DND-41 (cell line): ENCODE data around the gene AGA.

ENCODE experiments used
- ATAC-seq: fragments of 200-7000 bp; cut with Tn5 transposase; 3 replicates; pipeline ENCODE4 v1.9.1; 2021; ENCODE audit warnings: low read depth; ENCODE audit not compliant: insufficient read depth
- DNase-seq: peaks from one replicate; pipeline ENCODE4 v3.0.0-alpha.2; 2020
- H2AFZ ChIP-seq: 2 replicates; pipeline ENCODE4 v1.6.0; 2012; ENCODE audit warnings: low read depth, low read length
- H3K27ac ChIP-seq: 2 replicates; pipeline ENCODE4 v1.5.1; 2012; ENCODE audit warnings: low read length, inconsistent platforms
- H3K27me3 ChIP-seq: fragments of 200-600 bp; sonication (generic); 2 replicates; pipeline ENCODE4 v1.6.0; 2012; ENCODE audit warnings: low read length, mild to moderate bottlenecking, inconsistent platforms; ENCODE audit not compliant: insufficient read depth, poor library complexity
- H3K36me3 ChIP-seq: 2 replicates; pipeline ENCODE4 v1.5.1; 2012; ENCODE audit warnings: low read length, inconsistent platforms; ENCODE audit not compliant: insufficient read depth
- H3K4me1 ChIP-seq: 2 replicates; pipeline ENCODE4 v1.5.1; 2012; ENCODE audit warnings: mild to moderate bottlenecking, low read length; ENCODE audit not compliant: insufficient read depth
- H3K4me2 ChIP-seq: 2 replicates; pipeline ENCODE4 v1.6.0; 2012; ENCODE audit warnings: mild to moderate bottlenecking, moderate library complexity, low read length, inconsistent platforms; ENCODE audit not compliant: insufficient read depth
- H3K4me3 ChIP-seq, 2 experiments: fragments of 200-600 bp in 1 of 2; shearing (Covaris generic) in 1 of 2; 2 replicates each; pipeline ENCODE4 v1.5.1; 2012 to 2016; ENCODE audit warnings: inconsistent platforms in 2 of 2, low read length in 2 of 2, mild to moderate bottlenecking in 2 of 2, low read depth in 1 of 2, moderate library complexity in 1 of 2
- H3K79me2 ChIP-seq: 2 replicates; pipeline ENCODE4 v1.6.0; 2012; ENCODE audit warnings: low read length, inconsistent platforms; ENCODE audit not compliant: insufficient read depth
- H3K9ac ChIP-seq: 2 replicates; pipeline ENCODE4 v1.6.0; 2012; ENCODE audit warnings: low read depth, mild to moderate bottlenecking, inconsistent platforms, low read length, moderate library complexity
- H3K9me3 ChIP-seq: 2 replicates; pipeline ENCODE4 v1.5.1; 2012; ENCODE audit warnings: low read length, moderate library complexity, mild to moderate bottlenecking, inconsistent platforms; ENCODE audit not compliant: insufficient read depth, severe bottlenecking
- H4K20me1 ChIP-seq: 2 replicates; pipeline ENCODE4 v1.6.0; 2012; ENCODE audit warnings: low read length; ENCODE audit not compliant: insufficient read depth
- EZH2 ChIP-seq: IDR thresholded peaks from 3 replicates; pipeline ENCODE4 v1.6.1; 2012; ENCODE audit warnings: borderline replicate concordance, low read depth, mild to moderate bottlenecking, moderate library complexity, low read length, inconsistent platforms; ENCODE audit not compliant: severe bottlenecking
- TF ChIP-seq, protein P1 (sequence below): IDR thresholded peaks from 2 replicates; pipeline ENCODE4 v1.5.1; 2012; ENCODE audit warnings: borderline replicate concordance, low read length, moderate library complexity, mild to moderate bottlenecking; ENCODE audit not compliant: poor library complexity, severe bottlenecking; ENCODE audit errors: extremely low read depth

The AGA gene

DNA sequence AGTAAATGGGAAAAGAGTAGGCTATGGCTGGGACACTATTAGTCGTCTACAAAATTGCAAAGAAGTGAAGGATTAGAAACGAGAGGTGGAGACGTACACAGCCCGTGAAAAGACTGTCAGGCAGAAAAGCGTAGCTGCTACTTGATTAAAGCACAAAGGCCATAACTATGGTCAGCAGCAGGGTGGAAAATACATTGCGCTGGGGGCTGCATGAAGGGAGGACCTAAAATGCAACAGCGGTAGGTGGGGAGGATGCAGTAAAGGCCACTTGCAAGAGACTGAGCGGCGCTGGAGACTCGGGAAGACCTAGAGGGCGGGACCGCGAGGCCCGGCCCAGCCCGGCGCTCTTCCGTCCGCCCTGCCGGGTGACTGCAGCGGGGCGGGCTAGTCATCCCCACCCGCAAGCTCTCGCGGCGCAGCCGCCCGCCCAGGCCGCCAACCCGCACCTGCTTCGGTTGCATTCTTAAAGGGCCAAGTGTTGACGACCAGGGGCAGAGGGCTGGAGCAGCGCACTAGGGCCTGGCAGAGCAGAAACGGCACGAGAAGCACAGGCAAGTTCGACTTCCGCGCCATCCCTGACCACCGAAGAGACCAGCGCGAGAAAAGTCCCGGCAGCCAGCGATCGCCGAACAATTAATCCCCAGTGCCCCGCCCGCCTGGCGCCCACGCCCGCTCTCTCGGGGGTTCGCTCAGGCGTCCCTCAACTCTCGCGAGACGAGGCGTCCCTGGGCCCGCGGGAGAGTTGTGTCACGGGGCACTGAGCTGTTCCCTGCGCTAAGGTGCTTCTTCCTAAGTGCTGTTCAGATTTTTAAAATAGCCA lies at the start of gene AGA:
TSS of gene AGA (minus strand) at position 635 of the 820 bp plus-strand sequence. CDS start at position 573, 62 bp downstream.
- Histone ChIP-seq H4K20me1 (no peaks in the 10 kb centered on the region), H3K9me3 (no peaks in the 10 kb centered on the region), H3K4me3 (peak within 1 kb of the TSS; percentile 66 to 88), H3K9ac (peak within 1 kb of the TSS; percentile 86), H3K27ac (peak within 1 kb of the TSS; percentile 98), H3K4me2 (peak within 1 kb of the TSS; percentile 77), H3K79me2 (peaks cover 16% of the 10 kb centered on the region), H2AFZ (peak within 1 kb of the TSS; percentile 94), H3K36me3 (peaks cover 21% of the 10 kb centered on the region; the same call in 1 of the 2 replicates), H3K4me1 (peaks cover 28% of the 10 kb centered on the region), H3K27me3 (no peaks in the 10 kb centered on the region)
- ATAC-seq (peak; percentile 87), DNase-seq (peak; percentile 96)
- TF ChIP-seq EZH2, result no peak
- TF ChIP-seq, protein P1, sequence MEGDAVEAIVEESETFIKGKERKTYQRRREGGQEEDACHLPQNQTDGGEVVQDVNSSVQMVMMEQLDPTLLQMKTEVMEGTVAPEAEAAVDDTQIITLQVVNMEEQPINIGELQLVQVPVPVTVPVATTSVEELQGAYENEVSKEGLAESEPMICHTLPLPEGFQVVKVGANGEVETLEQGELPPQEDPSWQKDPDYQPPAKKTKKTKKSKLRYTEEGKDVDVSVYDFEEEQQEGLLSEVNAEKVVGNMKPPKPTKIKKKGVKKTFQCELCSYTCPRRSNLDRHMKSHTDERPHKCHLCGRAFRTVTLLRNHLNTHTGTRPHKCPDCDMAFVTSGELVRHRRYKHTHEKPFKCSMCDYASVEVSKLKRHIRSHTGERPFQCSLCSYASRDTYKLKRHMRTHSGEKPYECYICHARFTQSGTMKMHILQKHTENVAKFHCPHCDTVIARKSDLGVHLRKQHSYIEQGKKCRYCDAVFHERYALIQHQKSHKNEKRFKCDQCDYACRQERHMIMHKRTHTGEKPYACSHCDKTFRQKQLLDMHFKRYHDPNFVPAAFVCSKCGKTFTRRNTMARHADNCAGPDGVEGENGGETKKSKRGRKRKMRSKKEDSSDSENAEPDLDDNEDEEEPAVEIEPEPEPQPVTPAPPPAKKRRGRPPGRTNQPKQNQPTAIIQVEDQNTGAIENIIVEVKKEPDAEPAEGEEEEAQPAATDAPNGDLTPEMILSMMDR, result peak; percentile 12

DNA sequence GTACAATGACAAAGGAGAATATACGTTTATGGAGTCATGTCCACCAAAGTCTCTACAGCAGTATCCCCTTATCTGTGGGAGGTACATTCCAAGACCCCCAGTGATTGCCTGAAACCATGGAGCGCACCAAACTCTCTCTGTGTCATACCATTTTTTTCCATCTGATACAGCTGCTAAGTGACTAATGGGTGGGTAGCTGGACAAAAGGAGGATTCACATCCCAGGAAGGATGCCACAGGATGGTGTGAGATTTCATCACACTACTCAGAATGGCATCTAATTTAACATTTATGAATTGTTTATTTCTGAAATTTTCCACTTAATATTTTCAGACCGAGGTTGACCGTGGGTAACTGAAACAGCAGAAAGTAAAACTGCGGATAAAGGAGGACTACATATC lies 49.8 kb upstream of the AGA start:
- Histone ChIP-seq H2AFZ (no peak overlapping the region), H3K4me2 (no peak overlapping the region), H3K27me3 (no peaks in the 10 kb centered on the region), H3K9me3 (no peaks in the 10 kb centered on the region), H3K9ac (no peak overlapping the region), H3K27ac (no peak overlapping the region), H3K4me1 (no peaks in the 10 kb centered on the region), H3K4me3 (no peak overlapping the region), H4K20me1 (no peaks in the 10 kb centered on the region), H3K36me3 (no peaks in the 10 kb centered on the region), H3K79me2 (no peaks in the 10 kb centered on the region)
- ATAC-seq, result no peak
- no peak for TF ChIP-seq EZH2
- TF ChIP-seq, protein P1, result no peak
- no peak for DNase-seq

DNA sequence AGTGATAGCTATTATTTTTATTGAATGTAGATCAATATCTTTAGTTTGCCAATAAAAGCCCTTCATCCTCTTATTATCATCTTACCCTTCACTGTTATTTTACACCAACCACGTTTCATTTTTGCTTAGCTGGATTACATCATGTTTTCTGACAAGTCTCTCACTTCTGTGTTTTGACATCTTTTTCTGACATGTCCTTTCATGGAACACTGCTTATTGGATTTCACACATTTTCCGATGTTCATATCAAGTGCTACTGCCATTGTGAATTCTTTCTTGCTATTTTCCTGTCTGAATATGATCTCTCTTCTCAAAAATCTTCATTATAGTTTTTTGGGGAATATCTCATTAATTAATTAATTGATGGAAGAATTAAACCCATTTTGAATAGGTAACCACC lies 48.5 kb upstream of the AGA start:
- no peak for DNase-seq
- H3K9ac ChIP-seq, result no peak overlapping the region
- TF ChIP-seq, protein P1, result no peak
- no peak for TF ChIP-seq EZH2
- no peaks in the 10 kb centered on the region for H3K4me1 ChIP-seq
- H3K4me3 ChIP-seq, result no peak overlapping the region
- no peak overlapping the region for H3K4me2 ChIP-seq
- no peak for ATAC-seq
- no peaks in the 10 kb centered on the region for H3K36me3 ChIP-seq
- no peaks in the 10 kb centered on the region for H3K27me3 ChIP-seq
- H2AFZ ChIP-seq, result no peak overlapping the region
- H3K9me3 ChIP-seq, result no peaks in the 10 kb centered on the region
- no peak overlapping the region for H3K27ac ChIP-seq
- H3K79me2 ChIP-seq, result no peaks in the 10 kb centered on the region
- no peaks in the 10 kb centered on the region for H4K20me1 ChIP-seq
